Activated CD4-positive, alpha-beta memory T cell treated with anti-CD3 and anti-CD28 coated beads, Interleukin-2, amount 10 ng/mL, durations not matched to agents 7 days and 5 days (primary cell): Measurements from ENCODE around the gene COL13A1. TPM values are rescaled to one million over a fixed set of nuclear protein-coding genes. Genes with fewer than 3 reads are reported as not detected.

Experiments used
- CTCF ChIA-PET: fragments of 350-600 bp; sonication (Branson Sonifier 250); formaldehyde crosslinking; loops from one replicate; lab custom pipeline; 2021; ENCODE audit warnings: antibody characterized with exemption, inconsistent platforms; lab: Charles Lee
- POLR2A ChIA-PET: fragments of 350-600 bp; sonication (Branson Sonifier 250); formaldehyde crosslinking; loops from one replicate; lab custom pipeline; 2021; ENCODE audit warnings: antibody characterized with exemption; lab: Charles Lee
- DNase-seq: peaks from one replicate; pipeline ENCODE4 v3.0.0-alpha.2; 2020
- H3K27ac Mint-ChIP-seq: one replicate; pipeline ENCODE4 v1.8.0; 2021; ENCODE audit warnings: mild to moderate bottlenecking, mixed read lengths
- H3K27me3 Mint-ChIP-seq: one replicate; pipeline ENCODE4 v1.8.0; 2021; ENCODE audit warnings: mixed read lengths
- H3K36me3 Mint-ChIP-seq: one replicate; pipeline ENCODE4 v1.8.0; 2021; ENCODE audit warnings: low read depth, mixed read lengths
- H3K4me1 Mint-ChIP-seq: one replicate; pipeline ENCODE4 v1.8.0; 2021; ENCODE audit warnings: mixed read lengths
- H3K4me3 Mint-ChIP-seq: one replicate; pipeline ENCODE4 v1.8.0; 2021; ENCODE audit warnings: mild to moderate bottlenecking, mixed read lengths
- H3K9me3 Mint-ChIP-seq: one replicate; pipeline ENCODE4 v1.8.0; 2021; ENCODE audit warnings: mixed read lengths
- total RNA-seq, 2 experiments: library from RNA; stranded (reverse); gene quantifications; one replicate each; pipeline ENCODE4 v1.2.3, GENCODE V29; 2021

The COL13A1 gene
- total RNA-seq, 2 experiments from 2014 or later, result not detected

- peaks cover 19% of the 10 kb centered on the region for H3K27me3 Mint-ChIP-seq
- no peak for DNase-seq
- no peak overlapping the region for H3K4me3 Mint-ChIP-seq
- ChIA-PET POLR2A (no interaction called here), CTCF (interaction anchor here (0.8 to 1.5 kb wide), 3 partner anchors 10 to 185 kb away, joined by 3 read pairs; partner anchors contain the start of gene TYSND1)
- no peaks in the 10 kb centered on the region for H3K36me3 Mint-ChIP-seq
- H3K9me3 Mint-ChIP-seq, result no peaks in the 10 kb centered on the region
- H3K27ac Mint-ChIP-seq, result no peak overlapping the region
- H3K4me1 Mint-ChIP-seq, result no peaks in the 10 kb centered on the region
These were observed 159.5 kb downstream of the COL13A1 start for GRCh38 chr10:69960988-69961880.

DNA sequence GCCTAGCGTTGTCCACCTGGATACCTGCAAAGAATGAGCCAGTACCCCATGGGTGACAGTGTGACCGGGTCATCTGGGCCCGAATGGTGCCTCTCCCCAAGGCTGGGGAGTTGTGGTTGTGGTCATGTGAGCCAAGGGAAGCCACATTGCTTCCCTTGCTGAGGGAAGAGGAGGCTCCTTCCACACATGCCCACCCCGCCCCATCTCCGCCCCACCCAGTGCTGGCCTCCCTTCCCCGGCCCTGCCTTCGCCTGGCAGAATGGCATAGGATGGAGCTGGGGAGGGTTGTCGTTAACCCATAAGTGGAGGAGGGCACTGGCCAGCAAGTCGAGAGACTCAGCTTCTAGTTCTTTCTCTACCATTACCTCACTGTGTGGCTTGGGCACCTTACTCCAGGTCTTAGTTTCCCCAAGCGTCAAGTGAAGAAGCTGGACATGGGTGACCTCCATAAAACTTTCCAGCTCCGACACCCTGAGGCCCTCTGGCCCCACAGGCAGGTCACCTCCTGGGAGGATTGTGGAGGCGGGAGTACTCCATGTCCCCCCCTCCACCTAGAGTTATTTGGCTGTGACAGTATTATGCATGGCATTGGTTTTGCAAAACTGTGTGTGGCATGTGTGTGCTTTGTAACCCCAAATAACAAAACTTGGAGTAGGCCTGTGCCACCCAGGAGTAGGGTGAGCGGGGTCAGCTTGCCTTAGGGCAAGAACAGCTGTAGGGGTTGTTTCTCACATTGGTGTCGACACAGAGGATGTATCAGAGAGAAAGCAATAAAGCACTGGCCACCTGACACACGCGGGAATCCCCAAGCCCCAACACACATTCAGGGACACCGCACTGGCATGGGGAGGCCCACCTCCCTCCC is 160.4 kb downstream of the COL13A1 start:
- Mint-ChIP-seq H3K4me1 (no peaks in the 10 kb centered on the region), H3K4me3 (no peak overlapping the region), H3K27me3 (peaks cover 21% of the 10 kb centered on the region), H3K36me3 (no peaks in the 10 kb centered on the region), H3K9me3 (no peaks in the 10 kb centered on the region), H3K27ac (no peak overlapping the region)
- no peak for DNase-seq
- ChIA-PET CTCF (interaction anchor here (1.3 kb wide), 1 partner anchor 11 kb away, joined by 3 read pairs; no protein-coding TSS in a partner anchor), POLR2A (no interaction called here)

- H3K27me3 Mint-ChIP-seq, result peaks cover 21% of the 10 kb centered on the region
- no peaks in the 10 kb centered on the region for H3K9me3 Mint-ChIP-seq
- H3K4me1 Mint-ChIP-seq, result no peaks in the 10 kb centered on the region
- no peak for DNase-seq
- CTCF ChIA-PET, result no interaction called here
- H3K27ac Mint-ChIP-seq, result no peak overlapping the region
- no peaks in the 10 kb centered on the region for H3K36me3 Mint-ChIP-seq
- no peak overlapping the region for H3K4me3 Mint-ChIP-seq
- POLR2A ChIA-PET, result no interaction called here
These were observed 161.0 kb downstream of the COL13A1 start for GRCh38 chr10:69962746-69963135.

- H3K9me3 Mint-ChIP-seq, result no peaks in the 10 kb centered on the region
- no peak overlapping the region for H3K27ac Mint-ChIP-seq
- POLR2A ChIA-PET, result no interaction called here
- H3K4me1 Mint-ChIP-seq, result no peaks in the 10 kb centered on the region
- H3K4me3 Mint-ChIP-seq, result no peak overlapping the region
- peaks cover 19% of the 10 kb centered on the region for H3K27me3 Mint-ChIP-seq
- H3K36me3 Mint-ChIP-seq, result no peaks in the 10 kb centered on the region
- CTCF ChIA-PET, result no interaction called here
- no peak for DNase-seq
These were observed 161.6 kb downstream of the COL13A1 start for GRCh38 chr10:69963178-69963834.

- H3K4me1 Mint-ChIP-seq, result no peaks in the 10 kb centered on the region
- H3K4me3 Mint-ChIP-seq, result no peak overlapping the region
- H3K27ac Mint-ChIP-seq, result no peak overlapping the region
- peaks cover 17% of the 10 kb centered on the region for H3K27me3 Mint-ChIP-seq
- H3K9me3 Mint-ChIP-seq, result no peaks in the 10 kb centered on the region
- CTCF ChIA-PET, result no interaction called here
- no peaks in the 10 kb centered on the region for H3K36me3 Mint-ChIP-seq
- POLR2A ChIA-PET, result no interaction called here
- DNase-seq, result no peak
These were observed 162.4 kb downstream of the COL13A1 start for GRCh38 chr10:69963835-69964710.

DNA sequence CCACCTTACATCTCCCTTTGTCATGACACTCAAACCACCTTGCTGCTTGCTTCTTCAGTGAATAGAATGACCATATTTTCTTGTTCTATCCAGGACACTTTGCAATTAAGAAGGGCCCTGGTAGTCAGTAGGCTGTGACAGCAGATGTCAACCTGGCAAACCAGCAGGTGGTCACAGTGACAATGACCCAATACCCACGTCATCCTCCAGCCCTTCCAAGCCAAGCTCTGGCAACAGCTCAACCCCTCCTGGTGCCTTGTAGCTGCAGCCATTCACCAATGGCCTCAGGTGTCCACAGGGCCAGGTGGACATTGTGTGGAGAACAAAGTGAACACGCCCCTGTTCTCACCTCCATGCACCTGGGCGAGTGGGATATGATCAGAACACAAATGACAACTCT is 163.4 kb downstream of the COL13A1 start:
- POLR2A ChIA-PET, result no interaction called here
- peaks cover 17% of the 10 kb centered on the region for H3K27me3 Mint-ChIP-seq
- no peaks in the 10 kb centered on the region for H3K9me3 Mint-ChIP-seq
- H3K4me1 Mint-ChIP-seq, result no peaks in the 10 kb centered on the region
- CTCF ChIA-PET, result no interaction called here
- DNase-seq, result no peak
- no peak overlapping the region for H3K27ac Mint-ChIP-seq
- H3K4me3 Mint-ChIP-seq, result no peak overlapping the region
- H3K36me3 Mint-ChIP-seq, result no peaks in the 10 kb centered on the region

GRCh38 chr10:69965919-69966662 is 164.4 kb downstream of the COL13A1 start:
- Mint-ChIP-seq H3K4me3 (no peak overlapping the region), H3K4me1 (no peaks in the 10 kb centered on the region), H3K27me3 (peaks cover 21% of the 10 kb centered on the region), H3K36me3 (no peaks in the 10 kb centered on the region), H3K27ac (no peak overlapping the region), H3K9me3 (no peaks in the 10 kb centered on the region)
- ChIA-PET CTCF (no interaction called here), POLR2A (no interaction called here)
- DNase-seq, result no peak

- CTCF ChIA-PET, result no interaction called here
- peaks cover 32% of the 10 kb centered on the region for H3K27me3 Mint-ChIP-seq
- no peaks in the 10 kb centered on the region for H3K36me3 Mint-ChIP-seq
- H3K4me1 Mint-ChIP-seq, result no peaks in the 10 kb centered on the region
- no peak for DNase-seq
- no peaks in the 10 kb centered on the region for H3K9me3 Mint-ChIP-seq
- H3K27ac Mint-ChIP-seq, result no peak overlapping the region
- H3K4me3 Mint-ChIP-seq, result no peak overlapping the region
- POLR2A ChIA-PET, result no interaction called here
These were observed 167.1 kb downstream of the COL13A1 start for GRCh38 chr10:69968830-69969229.

DNA sequence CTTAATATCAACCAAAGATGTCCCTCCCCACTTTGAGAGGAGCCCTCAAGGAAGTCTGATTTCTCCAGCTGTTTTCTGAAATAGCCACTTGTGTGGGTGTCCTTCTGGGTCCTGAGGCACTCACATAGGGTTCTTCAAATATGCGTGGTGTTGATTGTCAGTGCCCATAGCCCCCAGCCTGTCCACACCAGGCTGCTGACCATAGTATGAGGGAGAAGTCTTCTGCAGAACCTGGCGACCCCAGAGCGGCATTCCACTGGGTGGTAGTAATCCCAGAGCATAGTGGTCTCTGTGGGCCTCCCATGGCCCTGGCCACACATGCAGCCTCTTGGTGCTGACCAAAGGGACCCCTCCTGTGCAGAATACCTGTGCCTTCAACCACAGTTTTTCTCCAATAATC is 168.3 kb downstream of the COL13A1 start:
- H3K4me1 Mint-ChIP-seq, result no peaks in the 10 kb centered on the region
- POLR2A ChIA-PET, result no interaction called here

DNA sequence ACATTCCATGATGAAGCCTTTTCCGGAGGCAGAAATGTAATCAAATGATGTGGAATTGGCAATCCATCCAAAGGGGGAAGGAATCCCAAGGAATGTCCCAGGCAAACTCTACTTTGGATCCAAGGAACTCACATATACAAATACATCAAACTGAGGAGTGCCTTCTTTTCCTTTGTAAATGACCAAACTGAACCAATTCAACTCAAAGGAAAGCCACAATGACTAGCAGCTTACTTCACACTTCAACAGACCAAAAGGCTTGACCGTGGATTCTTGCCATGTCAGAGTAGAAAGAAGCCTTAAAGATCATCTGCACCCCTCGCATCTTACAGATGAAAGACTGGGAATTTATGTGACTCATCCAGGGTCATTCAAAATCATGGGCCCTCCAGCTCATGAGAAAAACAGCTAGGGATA is 171.3 kb downstream of the COL13A1 start:
- ChIA-PET POLR2A (no interaction called here), CTCF (no interaction called here)
- Mint-ChIP-seq H3K4me1 (peaks cover 6% of the 10 kb centered on the region), H3K36me3 (no peaks in the 10 kb centered on the region), H3K9me3 (no peaks in the 10 kb centered on the region), H3K27ac (no peak overlapping the region), H3K27me3 (peaks cover 46% of the 10 kb centered on the region), H3K4me3 (no peak overlapping the region)
- DNase-seq, result no peak

More for the DNA sequence above, 168.3 kb downstream of the COL13A1 start:
- CTCF ChIA-PET, result interaction anchor here (1.0 to 2.0 kb wide), 2 partner anchors 11 to 146 kb away, joined by 3 to 12 read pairs; no protein-coding TSS in a partner anchor
- H3K9me3 Mint-ChIP-seq, result no peaks in the 10 kb centered on the region
- no peaks in the 10 kb centered on the region for H3K36me3 Mint-ChIP-seq
- no peak overlapping the region for H3K4me3 Mint-ChIP-seq
- DNase-seq, result no peak
- peaks cover 40% of the 10 kb centered on the region for H3K27me3 Mint-ChIP-seq
- H3K27ac Mint-ChIP-seq, result no peak overlapping the region

- ChIA-PET POLR2A (no interaction called here), CTCF (no interaction called here)
- Mint-ChIP-seq H3K9me3 (no peaks in the 10 kb centered on the region), H3K36me3 (no peaks in the 10 kb centered on the region), H3K4me1 (peaks cover 6% of the 10 kb centered on the region), H3K27ac (no peak overlapping the region), H3K4me3 (no peak overlapping the region), H3K27me3 (peaks cover 50% of the 10 kb centered on the region)
- DNase-seq, result no peak
These were observed 172.0 kb downstream of the COL13A1 start for GRCh38 chr10:69973678-69974077.
